Panc1 (cell line): ENCODE measurements around the gene UBE2Q2. TPM values are rescaled to one million over a fixed set of nuclear protein-coding genes. Genes with fewer than 3 reads are reported as not detected.
A peak's percentile ranks its signal among the peaks of the same experiment; 100 is the strongest.

Experiments used
- ATAC-seq: fragments of 200-7000 bp; cut with Tn5 transposase; 2 replicates; pipeline ENCODE4 v1.9.1; 2020; ENCODE audit warnings: mild to moderate bottlenecking, moderate library complexity
- BruUV-seq: library from RNA; stranded (reverse); fragments of 400-500 nt; replicated peaks from 2 replicates; lab custom pipeline; 2021; lab: Mats Ljungman, UMichigan
- CTCF ChIA-PET: fragments of 300-600 bp; sonication (Branson Sonifier 250); formaldehyde crosslinking; loops from one replicate; lab custom pipeline; 2022; ENCODE audit warnings: antibody characterized with exemption; lab: Charles Lee
- POLR2A ChIA-PET: fragments of 300-600 bp; sonication (Branson Sonifier 250); formaldehyde crosslinking; loops from one replicate; lab custom pipeline; 2022; ENCODE audit warnings: antibody characterized with exemption; lab: Charles Lee
- DNase-seq: peaks from one replicate; pipeline ENCODE4 v3.0.0-alpha.2; 2010; ENCODE audit warnings: low read depth, low spot score
- H3K27ac ChIP-seq: 2 replicates; pipeline ENCODE4 v1.5.1; 2011; ENCODE audit warnings: mild to moderate bottlenecking, low read length, inconsistent platforms
- H3K27me3 ChIP-seq: fragments of 200-500 bp; sonication (Bioruptor generic); 2 replicates; pipeline ENCODE4 v1.6.0; 2014; ENCODE audit warnings: low read length, inconsistent platforms; ENCODE audit not compliant: control insufficient read depth, insufficient read depth
- H3K36me3 ChIP-seq: fragments of 200-500 bp; sonication (Bioruptor generic); 2 replicates; pipeline ENCODE4 v1.5.1; 2014; ENCODE audit warnings: inconsistent platforms, mild to moderate bottlenecking, low read length, moderate library complexity; ENCODE audit not compliant: control insufficient read depth, insufficient read depth
- H3K4me1 ChIP-seq: 2 replicates; pipeline ENCODE4 v1.5.1; 2011; ENCODE audit warnings: inconsistent platforms, mild to moderate bottlenecking, low read length, moderate library complexity; ENCODE audit not compliant: control insufficient read depth, insufficient read depth
- H3K4me3 ChIP-seq, 2 experiments: 2 replicates each; pipeline ENCODE4 v1.5.1; 2011 to 2012; ENCODE audit warnings: low read depth in 2 of 2, low read length in 2 of 2, mild to moderate bottlenecking in 2 of 2, inconsistent platforms in 1 of 2, moderate library complexity in 1 of 2
- H3K9me3 ChIP-seq: fragments of 200-500 bp; sonication (Bioruptor generic); 2 replicates; pipeline ENCODE4 v1.5.1; 2014; ENCODE audit warnings: low read depth, mild to moderate bottlenecking, inconsistent platforms, low read length, moderate library complexity; ENCODE audit not compliant: control insufficient read depth, insufficient read depth
- POLR2AphosphoS5 ChIP-seq: IDR thresholded peaks from 2 replicates; pipeline ENCODE4 v1.6.1; 2012; ENCODE audit warnings: mild to moderate bottlenecking, low read depth, low read length, moderate library complexity
- SIN3A ChIP-seq: IDR thresholded peaks from 2 replicates; pipeline ENCODE4 v1.6.1; 2012; ENCODE audit warnings: low read depth, mild to moderate bottlenecking, low read length, moderate library complexity, borderline replicate concordance; ENCODE audit not compliant: insufficient read depth
- TCF7L2 ChIP-seq: IDR thresholded peaks from 2 replicates; pipeline ENCODE4 v1.6.1; 2011; ENCODE audit warnings: mild to moderate bottlenecking, low read depth, low read length, inconsistent platforms
- in situ Hi-C: cut with HindIII; loops from 2 replicates; pipeline ENCODE4 v1.10.0; 2016; ENCODE audit warnings: low sequenced_read_pairs, low pct_unique_long_range_greater_than_20kb
- intact Hi-C: fragments of 100-400 bp; cut with micrococcal nuclease; formaldehyde crosslinking; loops from one replicate; pipeline ENCODE4 v1.10.0; 2022; ENCODE audit not compliant: unreplicated experiment
- total RNA-seq: library from RNA; stranded (reverse); gene quantifications from one replicate; pipeline ENCODE4 v1.2.1, GENCODE V29; 2021; ENCODE audit not compliant: unreplicated experiment
- TF ChIP-seq, protein P1 (sequence below), 2 experiments: IDR thresholded peaks; 2 replicates each; pipeline ENCODE4 v1.6.1; 2011 to 2012; ENCODE audit warnings: low read depth in 2 of 2, control low read depth in 1 of 2, low read length in 1 of 2, mild to moderate bottlenecking in 1 of 2, moderate library complexity in 1 of 2; ENCODE audit not compliant: insufficient read depth in 1 of 2

Gene UBE2Q2
- total RNA-seq, 1 experiment from 2014 or later, result 39.2 TPM

DNA sequence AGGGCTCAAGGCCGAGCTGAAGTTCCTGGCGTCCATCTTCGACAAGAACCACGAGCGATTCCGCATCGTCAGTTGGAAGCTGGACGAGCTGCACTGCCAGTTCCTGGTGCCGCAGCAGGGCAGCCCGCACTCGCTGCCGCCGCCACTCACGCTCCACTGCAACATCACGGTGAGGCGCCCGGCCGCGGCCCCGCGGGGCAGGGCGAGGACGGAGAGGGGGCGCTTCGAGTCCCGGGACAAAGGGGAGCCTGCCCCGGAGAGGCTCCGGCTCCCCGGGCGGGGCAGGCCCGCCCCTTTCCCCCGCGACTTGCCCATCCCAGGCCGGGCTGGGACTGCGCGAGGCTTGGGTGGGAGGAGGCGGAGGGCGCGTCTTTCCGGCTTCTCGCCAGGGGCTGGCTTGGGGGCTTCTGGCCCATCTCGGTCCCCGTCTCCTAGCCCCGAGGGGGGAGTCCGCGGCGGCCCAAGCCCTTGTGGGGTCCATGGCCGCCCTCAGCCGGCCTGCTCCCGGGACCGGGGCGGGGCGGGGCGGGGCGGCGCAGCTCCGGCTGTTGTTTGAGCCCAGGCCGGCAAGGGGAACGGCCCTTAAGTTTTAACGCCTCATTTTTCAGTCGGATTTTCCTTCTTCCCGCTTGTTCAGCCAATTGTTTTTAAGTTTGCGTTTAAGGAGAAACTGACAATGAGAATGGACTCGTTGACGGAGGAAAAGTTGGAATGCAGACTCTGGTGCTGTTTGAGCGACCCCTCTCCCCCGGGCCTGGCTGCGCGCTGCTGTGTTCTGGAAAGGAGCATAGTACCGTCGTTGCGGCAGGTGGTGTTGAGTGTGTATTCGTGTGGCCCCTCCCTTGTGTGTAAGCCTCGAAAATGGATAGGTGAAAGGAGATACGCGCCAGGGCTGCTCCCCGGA is 683 bp downstream of the UBE2Q2 start:
- peaks cover 15% of the 10 kb centered on the region for H3K4me1 ChIP-seq
- intact Hi-C loops, result no loop called here
- H3K4me3 ChIP-seq, result peak overlapping the region; percentile 94
- ChIA-PET POLR2A (interaction anchor here (0.7 kb wide), 1 partner anchor 41 kb away, joined by 3 read pairs; no protein-coding TSS in a partner anchor), CTCF (interaction anchor here (0.6 to 0.9 kb wide), 3 partner anchors 58 to 1056 kb away, joined by 3 to 6 read pairs (median 3); no protein-coding TSS in a partner anchor)
- peak overlapping the region; percentile 90 for H3K27ac ChIP-seq
- in situ Hi-C loops, result no loop called here
- ATAC-seq, result peak; percentile 89
- no peak for DNase-seq
- TF ChIP-seq, protein P1, sequence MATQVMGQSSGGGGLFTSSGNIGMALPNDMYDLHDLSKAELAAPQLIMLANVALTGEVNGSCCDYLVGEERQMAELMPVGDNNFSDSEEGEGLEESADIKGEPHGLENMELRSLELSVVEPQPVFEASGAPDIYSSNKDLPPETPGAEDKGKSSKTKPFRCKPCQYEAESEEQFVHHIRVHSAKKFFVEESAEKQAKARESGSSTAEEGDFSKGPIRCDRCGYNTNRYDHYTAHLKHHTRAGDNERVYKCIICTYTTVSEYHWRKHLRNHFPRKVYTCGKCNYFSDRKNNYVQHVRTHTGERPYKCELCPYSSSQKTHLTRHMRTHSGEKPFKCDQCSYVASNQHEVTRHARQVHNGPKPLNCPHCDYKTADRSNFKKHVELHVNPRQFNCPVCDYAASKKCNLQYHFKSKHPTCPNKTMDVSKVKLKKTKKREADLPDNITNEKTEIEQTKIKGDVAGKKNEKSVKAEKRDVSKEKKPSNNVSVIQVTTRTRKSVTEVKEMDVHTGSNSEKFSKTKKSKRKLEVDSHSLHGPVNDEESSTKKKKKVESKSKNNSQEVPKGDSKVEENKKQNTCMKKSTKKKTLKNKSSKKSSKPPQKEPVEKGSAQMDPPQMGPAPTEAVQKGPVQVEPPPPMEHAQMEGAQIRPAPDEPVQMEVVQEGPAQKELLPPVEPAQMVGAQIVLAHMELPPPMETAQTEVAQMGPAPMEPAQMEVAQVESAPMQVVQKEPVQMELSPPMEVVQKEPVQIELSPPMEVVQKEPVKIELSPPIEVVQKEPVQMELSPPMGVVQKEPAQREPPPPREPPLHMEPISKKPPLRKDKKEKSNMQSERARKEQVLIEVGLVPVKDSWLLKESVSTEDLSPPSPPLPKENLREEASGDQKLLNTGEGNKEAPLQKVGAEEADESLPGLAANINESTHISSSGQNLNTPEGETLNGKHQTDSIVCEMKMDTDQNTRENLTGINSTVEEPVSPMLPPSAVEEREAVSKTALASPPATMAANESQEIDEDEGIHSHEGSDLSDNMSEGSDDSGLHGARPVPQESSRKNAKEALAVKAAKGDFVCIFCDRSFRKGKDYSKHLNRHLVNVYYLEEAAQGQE (IDR thresholded peaks at IDR 0.05; ENCODE audit: insufficient read depth in 1 of 2, low read depth in 2 of 2, low read length in 1 of 2), result no peak
- TF ChIP-seq SIN3A (0 out of 2 replicates have a peak, but pooled peaks have one; percentile 74), POLR2AphosphoS5 (peak; percentile 69; the same call in 1 of the 2 replicates), TCF7L2 (0 out of 2 replicates have a peak, but pooled peaks have one; percentile 4)
- BruUV-seq, result no TSS peak
- H3K36me3 ChIP-seq, result no peaks in the 10 kb centered on the region; the same call in 1 of the 2 replicates
- H3K27me3 ChIP-seq, result no peaks in the 10 kb centered on the region; the same call in 1 of the 2 replicates
- no peaks in the 10 kb centered on the region for H3K9me3 ChIP-seq

DNA sequence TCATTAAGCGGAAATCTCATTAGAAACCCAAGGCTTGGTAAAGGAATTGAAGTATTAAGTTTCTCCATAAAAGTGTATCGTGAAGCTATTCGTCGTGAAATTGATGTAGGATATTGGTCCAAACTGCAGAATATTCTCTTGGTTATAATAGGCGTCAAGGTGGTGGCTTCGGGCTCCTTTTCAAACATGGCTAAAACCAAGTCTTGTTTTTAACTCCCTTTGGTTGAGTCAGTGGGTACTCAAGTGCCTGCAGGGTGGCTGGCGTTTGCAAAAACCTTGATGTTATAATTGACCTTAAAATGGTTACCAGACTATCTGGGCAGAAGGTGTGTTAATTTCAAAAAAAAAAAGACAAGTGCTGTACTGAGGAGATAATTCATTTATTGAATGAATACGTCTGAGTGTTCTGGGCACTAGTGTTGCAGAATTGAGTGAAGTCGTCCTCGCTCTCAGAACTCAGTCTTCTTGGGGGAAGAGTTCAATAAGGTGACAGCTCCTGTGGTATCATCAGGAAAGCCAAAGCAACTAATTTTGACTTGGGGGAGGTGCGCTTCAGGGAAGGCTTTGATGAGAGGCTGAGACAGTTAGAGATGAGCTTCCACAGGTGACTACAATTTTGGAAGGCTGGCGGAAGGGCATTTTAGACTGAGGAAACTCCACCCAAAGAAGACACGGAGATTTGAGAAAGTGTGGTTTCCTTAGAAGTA is 1.5 kb downstream of the UBE2Q2 start:
- POLR2A ChIA-PET, result interaction anchor here (0.6 to 0.7 kb wide), 2 partner anchors 40 to 207 kb away, joined by 3 read pairs; no protein-coding TSS in a partner anchor
- CTCF ChIA-PET, result interaction anchor here (0.7 to 0.9 kb wide), 2 partner anchors 59 to 1057 kb away, joined by 3 read pairs; no protein-coding TSS in a partner anchor
- TSS peak; percentile 72 for BruUV-seq
- TF ChIP-seq POLR2AphosphoS5, result no peak
- TF ChIP-seq TCF7L2, result no peak
- TF ChIP-seq, protein P1 (IDR thresholded peaks at IDR 0.05; ENCODE audit: insufficient read depth in 1 of 2, low read depth in 2 of 2, low read length in 1 of 2), result no peak
- TF ChIP-seq SIN3A, result no peak
- peak overlapping the region; percentile 90 for H3K27ac ChIP-seq
- ATAC-seq (no peak), DNase-seq (no peak)
- H3K9me3 ChIP-seq, result no peaks in the 10 kb centered on the region
- peaks cover 15% of the 10 kb centered on the region for H3K4me1 ChIP-seq
- intact Hi-C loops (no loop called here), in situ Hi-C loops (no loop called here)
- peak overlapping the region; percentile 94 for H3K4me3 ChIP-seq
- H3K27me3 ChIP-seq, result no peaks in the 10 kb centered on the region; the same call in 1 of the 2 replicates
- no peaks in the 10 kb centered on the region; the same call in 1 of the 2 replicates for H3K36me3 ChIP-seq
